Measurements from ENCODE around the gene DCLK1.

Gene DCLK1

DNA sequence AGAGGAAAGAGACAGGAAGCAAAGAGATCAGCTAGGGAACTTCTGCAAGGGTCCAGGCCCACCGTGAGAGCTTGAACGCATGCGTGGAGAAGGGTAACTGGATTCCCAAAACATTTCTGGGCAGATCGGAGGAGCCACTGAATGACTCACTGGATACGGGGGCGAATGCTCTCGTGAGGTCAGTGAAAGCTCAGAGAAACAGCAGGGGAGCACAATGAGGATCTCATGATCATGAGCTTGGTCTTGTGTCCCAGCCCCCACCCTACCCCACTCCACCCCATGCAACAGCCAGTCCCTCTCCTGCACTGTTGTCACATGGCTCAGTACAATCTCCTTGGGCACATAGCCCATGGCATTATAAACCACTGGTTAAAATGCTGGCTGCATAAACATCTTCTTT, 40.6 kb downstream of the DCLK1 start:
- no peak overlapping the region for H4K8ac ChIP-seq (ENCODE audit: low read depth, low read length)
- H3K27ac ChIP-seq (ENCODE audit: low read depth, low read length) = no peak overlapping the region
- no peak overlapping the region for H3K18ac ChIP-seq (ENCODE audit: low read length)
- DNase-seq = no peak
- no peak overlapping the region for H2BK120ac ChIP-seq (ENCODE audit: insufficient read depth, low read length, poor library complexity)
- H3K36me3 ChIP-seq (ENCODE audit: control insufficient read depth in 1 of 2, insufficient read depth in 2 of 2, low read length in 2 of 2) = no peaks in the 10 kb centered on the region
- no peaks in the 10 kb centered on the region for H3K9me3 ChIP-seq (ENCODE audit: insufficient read depth, low read depth, low read length)
- no peak overlapping the region for H2AK5ac ChIP-seq (ENCODE audit: low read length)
- H4K91ac ChIP-seq (ENCODE audit: low read depth, low read length) = no peak overlapping the region
- H3K79me1 ChIP-seq (ENCODE audit: low read length) = no peaks in the 10 kb centered on the region
- H3K9ac ChIP-seq (ENCODE audit: low read length) = no peak overlapping the region
- no peaks in the 10 kb centered on the region for H3K79me2 ChIP-seq (ENCODE audit: control insufficient read depth, insufficient read depth, low read length, poor library complexity)
- H3K14ac ChIP-seq (ENCODE audit: low read length) = no peak overlapping the region
- no peaks in the 10 kb centered on the region for H3K27me3 ChIP-seq (ENCODE audit: insufficient read depth, low read length)
- no peak overlapping the region for H2AFZ ChIP-seq (ENCODE audit: insufficient read depth, low read length, poor library complexity)
- WGBS (ENCODE audit: extremely low coverage, insufficient coverage, insufficient read length) = no CpG with 5 or more reads among the region's 7 CpGs
- no peak overlapping the region for H2BK12ac ChIP-seq (ENCODE audit: low read length)
- no peak overlapping the region for H3K23ac ChIP-seq (ENCODE audit: low read length)
- no peak overlapping the region for H2BK5ac ChIP-seq (ENCODE audit: low read depth, low read length, poor library complexity)
- H4K12ac ChIP-seq (ENCODE audit: low read depth, low read length) = no peak overlapping the region
- no peak overlapping the region for H3K4me3 ChIP-seq (ENCODE audit: low read depth, low read length)
- H3K4me1 ChIP-seq (ENCODE audit: control insufficient read depth in 1 of 2, insufficient read depth in 2 of 2, low read length in 2 of 2) = no peaks in the 10 kb centered on the region
- H3K4me2 ChIP-seq (ENCODE audit: low read length) = no peak overlapping the region
- H3K4ac ChIP-seq (ENCODE audit: low read depth, low read length) = no peak overlapping the region

DNA sequence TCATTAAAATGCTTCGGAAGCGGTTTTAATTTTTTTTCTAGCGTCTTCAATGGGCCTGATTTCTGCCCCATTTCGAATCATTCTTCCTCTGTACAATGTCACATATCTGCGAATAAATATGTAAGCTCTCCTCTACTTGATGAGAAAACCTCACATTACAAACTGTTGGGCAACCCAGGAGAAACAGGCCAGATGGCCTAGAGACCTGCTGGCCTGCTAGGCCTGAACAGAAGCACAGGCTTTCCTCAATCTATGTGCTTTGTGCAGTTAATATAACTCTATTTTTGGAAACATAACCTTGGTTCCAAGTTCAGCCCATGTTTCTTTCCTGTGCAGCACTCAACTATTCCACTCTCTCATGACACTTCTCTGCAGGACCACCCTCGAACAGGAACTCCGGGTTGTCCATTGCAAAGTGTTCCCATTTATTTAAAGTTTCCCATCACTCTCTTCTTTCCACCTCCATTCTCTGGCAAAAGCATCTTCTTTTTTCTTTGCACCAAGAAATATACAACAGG, 42.0 kb downstream of the DCLK1 start:
- Histone ChIP-seq H2AK5ac (ENCODE audit: low read length) (no peak overlapping the region), H3K18ac (ENCODE audit: low read length) (no peak overlapping the region), H3K79me1 (ENCODE audit: low read length) (no peaks in the 10 kb centered on the region), H3K14ac (ENCODE audit: low read length) (no peak overlapping the region), H3K4ac (ENCODE audit: low read depth, low read length) (no peak overlapping the region), H3K79me2 (ENCODE audit: control insufficient read depth, insufficient read depth, low read length, poor library complexity) (no peaks in the 10 kb centered on the region), H2BK12ac (ENCODE audit: low read length) (no peak overlapping the region), H3K27ac (ENCODE audit: low read depth, low read length) (no peak overlapping the region), H3K4me1 (ENCODE audit: control insufficient read depth in 1 of 2, insufficient read depth in 2 of 2, low read length in 2 of 2) (no peaks in the 10 kb centered on the region), H3K27me3 (ENCODE audit: insufficient read depth, low read length) (no peaks in the 10 kb centered on the region), H2AFZ (ENCODE audit: insufficient read depth, low read length, poor library complexity) (no peak overlapping the region), H2BK120ac (ENCODE audit: insufficient read depth, low read length, poor library complexity) (no peak overlapping the region), H3K23ac (ENCODE audit: low read length) (no peak overlapping the region), H3K9ac (ENCODE audit: low read length) (no peak overlapping the region), H4K12ac (ENCODE audit: low read depth, low read length) (no peak overlapping the region), H3K9me3 (ENCODE audit: insufficient read depth, low read depth, low read length) (no peaks in the 10 kb centered on the region), H3K4me2 (ENCODE audit: low read length) (no peak overlapping the region), H4K8ac (ENCODE audit: low read depth, low read length) (no peak overlapping the region), H3K36me3 (ENCODE audit: control insufficient read depth in 1 of 2, insufficient read depth in 2 of 2, low read length in 2 of 2) (no peaks in the 10 kb centered on the region), H3K4me3 (ENCODE audit: low read depth, low read length) (no peak overlapping the region), H2BK5ac (ENCODE audit: low read depth, low read length, poor library complexity) (no peak overlapping the region), H4K91ac (ENCODE audit: low read depth, low read length) (no peak overlapping the region)
- no CpG with 5 or more reads among the region's 7 CpGs for WGBS (ENCODE audit: extremely low coverage, insufficient coverage, insufficient read length)
- DNase-seq = no peak

GRCh38 chr13:36088463-36088862, 42.7 kb downstream of the DCLK1 start:
- Histone ChIP-seq H2BK120ac (ENCODE audit: insufficient read depth, low read length, poor library complexity) (no peak overlapping the region), H3K9me3 (ENCODE audit: insufficient read depth, low read depth, low read length) (no peaks in the 10 kb centered on the region), H3K18ac (ENCODE audit: low read length) (no peak overlapping the region), H3K4ac (ENCODE audit: low read depth, low read length) (no peak overlapping the region), H3K4me2 (ENCODE audit: low read length) (no peak overlapping the region), H3K4me1 (ENCODE audit: control insufficient read depth in 1 of 2, insufficient read depth in 2 of 2, low read length in 2 of 2) (no peaks in the 10 kb centered on the region), H3K27ac (ENCODE audit: low read depth, low read length) (no peak overlapping the region), H3K14ac (ENCODE audit: low read length) (no peak overlapping the region), H2AK5ac (ENCODE audit: low read length) (no peak overlapping the region), H3K36me3 (ENCODE audit: control insufficient read depth in 1 of 2, insufficient read depth in 2 of 2, low read length in 2 of 2) (no peaks in the 10 kb centered on the region), H3K4me3 (ENCODE audit: low read depth, low read length) (no peak overlapping the region), H3K27me3 (ENCODE audit: insufficient read depth, low read length) (no peaks in the 10 kb centered on the region), H3K9ac (ENCODE audit: low read length) (no peak overlapping the region), H3K23ac (ENCODE audit: low read length) (no peak overlapping the region), H4K12ac (ENCODE audit: low read depth, low read length) (no peak overlapping the region), H2AFZ (ENCODE audit: insufficient read depth, low read length, poor library complexity) (no peak overlapping the region), H4K91ac (ENCODE audit: low read depth, low read length) (no peak overlapping the region), H2BK5ac (ENCODE audit: low read depth, low read length, poor library complexity) (no peak overlapping the region), H3K79me2 (ENCODE audit: control insufficient read depth, insufficient read depth, low read length, poor library complexity) (no peaks in the 10 kb centered on the region), H2BK12ac (ENCODE audit: low read length) (no peak overlapping the region), H3K79me1 (ENCODE audit: low read length) (no peaks in the 10 kb centered on the region), H4K8ac (ENCODE audit: low read depth, low read length) (no peak overlapping the region)
- whole genome bisulfite sequencing (ENCODE audit: extremely low coverage, insufficient coverage, insufficient read length) = no CpG with 5 or more reads among the region's 5 CpGs
- no peak for DNase-seq

DNA sequence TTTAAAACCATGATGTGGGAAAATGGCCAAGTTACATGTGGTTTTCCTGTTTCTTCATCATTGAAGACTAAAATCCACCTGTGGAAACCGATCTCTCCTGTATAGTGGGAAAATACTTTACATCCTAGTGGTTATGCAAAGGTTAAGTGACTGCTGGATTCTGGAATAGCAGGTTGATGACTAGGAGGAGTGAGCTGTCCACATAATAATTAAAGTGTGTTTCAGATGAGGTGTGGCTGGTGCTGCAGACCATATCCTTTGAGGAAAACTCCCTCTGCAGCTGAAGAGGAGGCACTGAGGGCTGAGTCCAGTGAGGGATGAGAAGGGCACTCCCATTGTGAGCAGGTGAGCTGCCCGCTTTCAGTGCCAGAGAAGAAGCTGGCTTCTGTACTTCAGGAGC, 43.2 kb downstream of the DCLK1 start:
- no peak overlapping the region for H2BK5ac ChIP-seq (ENCODE audit: low read depth, low read length, poor library complexity)
- no peak overlapping the region for H3K4ac ChIP-seq (ENCODE audit: low read depth, low read length)
- peak; percentile 24 to 55 for DNase-seq
- no peak overlapping the region for H3K23ac ChIP-seq (ENCODE audit: low read length)
- no peak overlapping the region for H3K18ac ChIP-seq (ENCODE audit: low read length)
- H3K9ac ChIP-seq (ENCODE audit: low read length) = no peak overlapping the region
- no peak overlapping the region for H2BK120ac ChIP-seq (ENCODE audit: insufficient read depth, low read length, poor library complexity)
- H3K36me3 ChIP-seq (ENCODE audit: control insufficient read depth in 1 of 2, insufficient read depth in 2 of 2, low read length in 2 of 2) = no peaks in the 10 kb centered on the region
- H3K4me2 ChIP-seq (ENCODE audit: low read length) = no peak overlapping the region
- H4K12ac ChIP-seq (ENCODE audit: low read depth, low read length) = no peak overlapping the region
- H3K79me2 ChIP-seq (ENCODE audit: control insufficient read depth, insufficient read depth, low read length, poor library complexity) = no peaks in the 10 kb centered on the region
- no peak overlapping the region for H3K4me3 ChIP-seq (ENCODE audit: low read depth, low read length)
- no peaks in the 10 kb centered on the region for H3K27me3 ChIP-seq (ENCODE audit: insufficient read depth, low read length)
- H3K14ac ChIP-seq (ENCODE audit: low read length) = no peak overlapping the region
- H2AFZ ChIP-seq (ENCODE audit: insufficient read depth, low read length, poor library complexity) = no peak overlapping the region
- H3K79me1 ChIP-seq (ENCODE audit: low read length) = no peaks in the 10 kb centered on the region
- no peaks in the 10 kb centered on the region for H3K4me1 ChIP-seq (ENCODE audit: control insufficient read depth in 1 of 2, insufficient read depth in 2 of 2, low read length in 2 of 2)
- no peak overlapping the region for H2BK12ac ChIP-seq (ENCODE audit: low read length)
- H4K91ac ChIP-seq (ENCODE audit: low read depth, low read length) = no peak overlapping the region
- H3K9me3 ChIP-seq (ENCODE audit: insufficient read depth, low read depth, low read length) = no peaks in the 10 kb centered on the region
- WGBS (ENCODE audit: extremely low coverage, insufficient coverage, insufficient read length) = no CpG with 5 or more reads among the region's 2 CpGs
- no peak overlapping the region for H4K8ac ChIP-seq (ENCODE audit: low read depth, low read length)
- no peak overlapping the region for H3K27ac ChIP-seq (ENCODE audit: low read depth, low read length)
- no peak overlapping the region for H2AK5ac ChIP-seq (ENCODE audit: low read length)

All from trophoblast cell (in vitro differentiated cells and primary cell).